NCI-H187 treated with DMSO at 0.1 percent for 48 hours (cell line): ENCODE results near the gene DAB2IP.
"Not testable (repeated sequence)": the region's sequence is repeated elsewhere in the genome, so short reads cannot be mapped to it uniquely, and the experiment has no call there.

Experiments used
- DNase-seq: peaks from one replicate; lab custom pipeline; 2025; lab: John Stamatoyannopoulos, UW

DAB2IP gene

DNA sequence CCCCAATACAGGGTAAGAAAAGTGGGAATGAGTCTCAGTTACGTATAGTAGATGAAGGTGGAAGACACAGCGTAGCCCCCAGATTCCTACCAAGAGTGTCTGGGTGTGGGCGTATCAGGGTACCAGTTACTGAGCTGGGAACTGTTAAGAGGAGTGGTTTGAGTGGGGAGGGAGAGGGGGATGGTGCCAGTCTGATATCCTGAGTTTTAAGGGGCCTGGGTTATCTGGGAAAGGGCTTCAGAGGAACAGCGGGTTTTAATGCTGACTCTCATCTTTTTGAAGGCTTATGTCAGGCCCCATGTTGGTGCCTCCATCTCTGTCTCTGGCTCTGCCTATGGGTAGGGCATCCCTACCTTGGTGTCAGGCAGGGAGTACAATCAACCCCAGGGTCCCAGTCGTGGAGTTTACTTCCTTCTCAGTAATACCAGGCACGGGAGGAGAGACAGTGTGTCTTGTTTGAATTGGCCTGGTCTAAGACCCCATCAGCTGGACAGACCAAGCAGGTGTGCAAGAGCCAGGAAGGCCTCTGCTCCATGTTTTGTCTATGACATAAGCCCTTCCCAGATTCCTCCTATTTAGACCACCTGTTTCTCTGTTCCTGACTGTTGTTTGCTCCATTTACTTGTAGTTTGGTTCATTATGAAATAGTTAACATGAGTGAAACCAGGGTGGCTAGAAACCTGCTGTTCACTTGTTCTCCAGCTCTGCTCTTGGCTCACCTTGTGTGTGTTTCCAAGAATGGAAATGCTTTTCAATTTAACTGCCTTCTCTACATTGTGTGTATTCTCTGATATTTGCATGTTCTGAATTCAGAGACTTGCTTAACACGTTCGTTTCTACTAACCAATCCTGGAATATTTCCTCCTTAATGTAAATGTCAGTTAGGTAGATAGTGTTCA is 125.6 kb downstream of the DAB2IP start:
- no peak for DNase-seq

DNA sequence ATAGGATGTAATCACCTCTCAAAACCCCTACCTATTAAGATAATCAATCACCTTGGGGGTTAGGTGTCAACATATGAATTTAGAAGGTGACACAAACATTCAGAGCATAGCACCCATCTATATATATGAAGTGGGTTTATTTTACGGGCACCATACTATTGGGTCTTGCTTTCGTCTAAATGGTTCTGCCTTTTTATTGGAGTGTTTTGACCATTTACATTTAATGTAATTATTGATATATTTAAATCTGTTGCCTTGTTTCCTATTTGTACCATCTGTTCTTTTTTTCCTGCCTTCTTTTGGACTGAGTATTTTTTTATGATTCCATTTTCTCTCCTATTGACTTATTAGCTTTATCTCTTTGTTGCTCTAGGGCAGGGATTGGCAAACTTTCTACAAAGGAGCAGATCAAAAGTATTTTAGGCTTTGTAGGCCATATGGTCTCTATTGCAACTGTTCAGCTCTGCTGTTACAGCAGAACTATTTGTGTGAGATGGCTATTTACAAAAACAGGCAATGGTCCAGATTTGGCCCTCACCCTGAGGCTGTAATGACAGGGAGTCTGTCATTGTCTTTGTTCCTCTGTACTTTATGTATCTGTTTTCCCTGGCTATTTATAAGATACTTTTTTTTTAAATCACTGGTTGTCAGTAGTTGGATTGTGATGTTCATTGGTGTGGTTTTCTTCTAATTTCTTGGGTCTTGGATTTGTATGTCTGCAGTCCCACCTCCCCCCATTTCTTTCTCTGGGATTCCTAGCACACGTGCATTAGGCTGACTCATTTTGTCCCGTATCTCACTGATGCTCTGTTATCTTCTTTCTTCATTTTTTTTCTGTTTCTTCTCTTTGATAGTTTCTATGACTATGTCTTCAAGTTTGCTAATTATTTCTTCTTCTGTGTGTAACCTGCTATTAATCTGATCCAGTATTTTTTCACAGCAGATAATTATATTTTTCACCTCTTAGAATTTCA is 127.1 kb downstream of the DAB2IP start:
- DNase-seq: no peak

DNA sequence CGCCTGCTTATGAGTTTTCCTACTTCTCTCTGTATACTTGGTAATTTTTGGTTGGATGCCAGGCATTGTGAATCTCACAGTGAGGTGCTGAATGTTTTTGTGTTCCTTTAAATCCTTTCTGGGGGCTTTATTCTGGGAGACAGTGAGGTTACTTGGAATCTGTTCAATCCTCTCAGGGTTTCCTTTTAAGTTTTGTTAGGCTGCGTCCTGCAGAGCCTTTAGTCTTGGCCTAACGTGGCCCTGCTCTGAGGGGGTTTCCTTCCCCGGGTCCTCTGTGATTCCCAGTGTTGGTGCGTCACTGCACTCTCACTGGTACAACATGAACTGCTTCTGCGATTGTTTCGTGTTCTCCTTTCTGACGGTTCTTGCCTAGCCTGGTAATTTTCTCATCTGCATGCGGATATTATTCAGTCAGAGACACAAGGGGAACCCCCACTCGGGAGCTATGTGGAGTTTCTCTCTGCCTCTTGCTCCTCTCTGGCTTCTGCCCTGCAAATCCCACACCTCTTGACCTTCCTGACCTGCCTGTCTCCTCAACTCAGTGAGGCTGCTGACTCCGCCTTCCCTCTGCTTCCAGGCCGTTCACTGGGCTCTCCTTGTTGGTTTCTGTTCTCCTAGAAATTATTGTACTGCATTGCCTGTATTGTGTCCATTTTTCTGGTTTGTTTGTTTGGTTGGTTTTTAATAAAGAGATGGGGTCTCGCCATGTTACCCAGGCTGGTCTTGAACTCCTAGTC is 128.1 kb downstream of the DAB2IP start:
- DNase-seq: no peak

DNA sequence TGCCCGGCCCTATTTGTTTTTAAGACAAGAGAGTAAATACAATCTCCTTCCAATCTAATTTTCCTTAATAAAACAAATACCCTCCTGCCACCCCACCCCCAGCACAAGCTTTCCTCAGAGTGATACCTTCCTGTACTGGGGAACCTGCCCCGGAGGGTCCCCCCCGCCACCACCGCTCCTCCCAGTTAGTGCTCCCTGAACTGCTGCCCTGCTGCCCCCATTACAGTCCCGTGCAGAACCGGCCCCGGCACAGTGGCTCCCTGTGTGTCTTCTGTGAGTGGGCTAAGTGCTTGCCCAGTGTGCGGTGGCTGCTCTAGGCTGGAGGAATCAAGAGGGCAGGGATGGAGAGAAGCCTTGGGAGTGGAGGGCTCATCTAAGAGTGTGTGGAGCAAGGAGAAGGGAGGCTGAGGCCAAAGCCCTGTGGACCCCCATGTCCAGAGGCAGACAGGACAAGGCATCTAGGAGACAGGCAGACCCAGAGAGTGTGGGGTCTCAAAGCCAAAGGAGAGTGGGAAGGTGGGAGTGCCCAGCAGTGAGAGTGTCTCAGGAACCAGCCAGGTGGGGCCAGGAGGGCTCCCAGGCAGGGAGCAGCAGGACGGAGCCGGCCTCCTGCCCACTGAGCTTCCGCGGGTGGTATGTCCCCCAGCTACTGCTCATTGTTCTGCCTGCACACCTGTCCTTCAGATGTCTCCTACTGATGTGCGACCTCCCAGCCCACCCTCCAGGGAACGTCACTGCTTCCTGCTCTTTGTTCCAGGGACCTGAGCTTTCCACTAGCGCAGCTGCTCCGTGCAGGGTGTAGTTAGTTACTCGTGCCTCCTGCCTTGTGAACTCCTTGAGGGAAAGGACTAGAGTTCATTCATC is 129.0 kb downstream of the DAB2IP start:
- DNase-seq: no peak

DNA sequence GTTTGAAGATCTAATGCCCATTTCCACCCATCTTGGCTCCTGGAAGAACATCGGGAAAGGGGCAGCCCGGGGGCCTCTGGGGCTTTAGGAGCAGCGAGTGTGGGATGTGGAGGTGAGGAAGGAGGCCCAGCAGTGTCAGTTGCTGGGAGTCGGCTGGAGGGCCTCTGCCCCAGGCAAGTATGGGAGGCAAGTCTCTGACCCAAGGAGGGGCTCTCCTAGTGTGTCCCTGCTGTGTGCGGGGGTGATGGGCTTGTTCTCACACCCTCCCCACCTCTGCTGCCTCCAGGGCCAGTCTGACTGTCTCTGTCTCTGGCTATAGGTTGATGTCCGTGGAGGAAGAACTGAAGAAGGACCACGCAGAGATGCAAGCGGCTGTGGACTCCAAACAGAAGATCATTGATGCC is 129.7 kb downstream of the DAB2IP start:
- no peak for DNase-seq

DNA sequence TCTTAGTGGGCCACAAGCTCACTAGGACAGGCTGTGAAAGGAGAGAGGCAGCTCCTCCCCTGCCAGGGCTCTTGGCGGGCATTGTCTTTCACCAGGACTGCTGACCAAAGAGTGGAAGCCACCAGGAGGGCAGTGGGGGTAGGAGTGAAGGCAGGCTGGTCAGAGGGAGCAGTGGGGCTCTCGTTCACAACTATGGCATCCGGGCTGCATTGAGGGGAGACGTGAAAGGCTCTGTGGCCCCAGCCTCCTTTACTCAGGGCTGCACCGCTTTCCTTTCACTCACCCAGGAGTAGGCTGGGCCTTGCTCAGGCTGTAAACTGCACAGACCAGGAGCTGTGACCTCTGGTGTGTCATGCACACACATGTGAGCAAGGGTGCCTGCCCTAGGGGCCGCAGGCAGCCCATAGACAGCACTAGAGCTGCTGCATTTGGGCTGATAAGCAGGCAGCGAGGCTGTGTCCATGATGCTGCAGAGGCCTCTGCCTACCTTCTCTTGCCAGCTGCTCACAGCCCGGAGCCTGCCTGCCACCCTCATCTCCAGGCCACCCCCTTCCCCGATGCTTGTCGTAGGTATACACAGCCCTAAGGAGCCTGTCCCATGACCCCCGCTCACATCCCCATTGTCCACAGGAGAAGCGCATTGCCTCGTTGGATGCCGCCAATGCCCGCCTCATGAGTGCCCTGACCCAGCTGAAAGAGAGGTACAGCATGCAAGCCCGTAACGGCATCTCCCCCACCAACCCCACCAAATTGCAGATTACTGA is 130.4 kb downstream of the DAB2IP start:
- no peak for DNase-seq

DNA sequence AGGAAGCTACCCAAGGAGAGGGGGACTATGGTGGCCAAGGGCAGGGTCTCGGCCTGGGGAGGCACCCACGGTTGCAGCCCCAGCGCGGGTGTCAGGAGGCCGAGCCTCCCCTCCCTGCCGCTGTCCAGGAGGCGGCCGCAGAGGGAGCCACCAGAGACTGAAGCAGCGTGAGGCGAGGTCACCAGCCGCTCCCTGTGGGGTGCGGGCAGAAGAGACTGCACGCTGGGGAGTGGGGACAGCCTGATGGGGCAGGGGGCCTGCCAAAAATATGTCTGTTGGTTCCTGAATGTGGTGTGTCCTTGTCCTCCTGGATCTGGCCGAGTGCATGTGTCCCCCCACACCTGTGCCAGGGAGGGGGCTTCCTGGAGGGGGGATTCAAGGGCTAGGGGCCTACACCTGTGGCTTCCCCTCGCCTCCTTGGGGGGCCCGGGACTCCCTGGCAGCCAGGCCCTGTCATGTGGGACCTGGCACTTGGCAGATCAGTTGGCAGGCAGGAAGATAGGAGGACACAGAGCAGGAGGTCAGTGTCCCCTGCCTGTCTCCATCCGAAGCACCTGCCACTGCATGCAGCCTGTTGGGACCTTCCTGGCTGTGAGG is 131.2 kb downstream of the DAB2IP start:
- no peak for DNase-seq

DNA sequence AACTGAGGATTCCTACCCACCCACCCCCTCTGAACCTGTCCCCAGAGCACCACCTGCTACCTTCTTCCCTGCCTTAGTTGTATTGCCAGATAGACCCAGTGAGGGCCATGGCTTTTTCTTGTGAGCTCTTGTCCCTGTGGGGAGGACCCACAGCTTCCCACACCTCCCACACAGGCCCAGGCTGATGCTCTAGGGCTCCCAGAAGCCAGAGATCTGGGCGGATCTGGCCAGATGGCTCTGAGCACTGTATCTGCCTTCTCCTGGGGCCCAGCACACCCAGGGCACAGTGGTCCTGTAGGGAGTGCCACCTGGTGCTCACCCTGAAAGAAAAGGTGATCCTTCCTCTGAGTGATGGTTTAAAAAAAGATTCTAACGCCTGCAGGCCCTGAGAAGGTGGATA is 131.7 kb downstream of the DAB2IP start:
- DNase-seq: no peak

DNA sequence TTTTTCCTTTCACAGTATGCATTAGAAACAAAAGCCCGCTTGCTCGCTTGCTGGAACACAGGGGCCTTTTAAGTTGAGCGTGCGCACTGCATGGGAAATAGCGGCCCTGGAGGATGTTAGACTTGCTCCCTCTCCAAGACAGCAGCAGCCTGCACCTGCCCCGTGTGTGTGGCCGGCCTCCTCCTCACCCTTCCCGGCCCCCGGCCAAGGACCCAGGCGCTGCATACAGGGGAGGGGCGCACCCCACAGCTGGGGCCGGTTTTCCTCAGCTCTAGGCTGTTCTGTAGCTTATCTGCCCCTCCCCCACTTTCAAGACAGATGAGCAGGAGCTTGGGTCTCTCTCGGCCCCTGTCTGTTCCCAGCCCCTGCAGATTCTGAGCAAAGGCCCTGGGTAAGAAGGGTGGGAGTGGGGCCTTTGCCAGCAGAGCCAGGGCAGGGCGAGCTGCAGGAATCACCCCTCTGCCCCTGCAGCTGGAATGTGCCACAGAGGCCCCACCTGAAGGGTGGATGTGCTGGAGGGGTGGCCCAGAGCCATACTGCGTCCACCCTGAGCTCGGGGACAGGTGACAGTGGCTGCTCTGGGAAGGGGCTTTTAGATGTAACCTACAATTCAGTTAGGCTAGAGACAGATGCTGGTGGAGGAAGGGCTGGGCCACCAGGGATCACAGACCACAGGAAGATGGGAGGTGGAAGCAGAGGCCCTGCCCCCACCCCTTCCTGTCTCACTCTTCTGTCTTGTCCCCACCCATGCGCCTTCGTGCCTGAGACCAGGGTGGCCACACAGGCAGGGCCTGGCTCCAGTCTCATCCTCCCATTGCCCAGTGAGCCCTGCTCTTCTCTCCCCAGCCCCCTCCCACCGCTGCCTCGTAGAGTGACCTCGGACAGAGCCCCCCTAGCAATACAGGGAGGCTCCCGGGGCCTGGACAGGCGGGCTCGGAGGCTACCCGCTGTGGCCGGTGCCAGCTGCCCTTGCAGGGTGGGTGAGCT is 132.4 kb downstream of the DAB2IP start:
- no peak for DNase-seq

DNA sequence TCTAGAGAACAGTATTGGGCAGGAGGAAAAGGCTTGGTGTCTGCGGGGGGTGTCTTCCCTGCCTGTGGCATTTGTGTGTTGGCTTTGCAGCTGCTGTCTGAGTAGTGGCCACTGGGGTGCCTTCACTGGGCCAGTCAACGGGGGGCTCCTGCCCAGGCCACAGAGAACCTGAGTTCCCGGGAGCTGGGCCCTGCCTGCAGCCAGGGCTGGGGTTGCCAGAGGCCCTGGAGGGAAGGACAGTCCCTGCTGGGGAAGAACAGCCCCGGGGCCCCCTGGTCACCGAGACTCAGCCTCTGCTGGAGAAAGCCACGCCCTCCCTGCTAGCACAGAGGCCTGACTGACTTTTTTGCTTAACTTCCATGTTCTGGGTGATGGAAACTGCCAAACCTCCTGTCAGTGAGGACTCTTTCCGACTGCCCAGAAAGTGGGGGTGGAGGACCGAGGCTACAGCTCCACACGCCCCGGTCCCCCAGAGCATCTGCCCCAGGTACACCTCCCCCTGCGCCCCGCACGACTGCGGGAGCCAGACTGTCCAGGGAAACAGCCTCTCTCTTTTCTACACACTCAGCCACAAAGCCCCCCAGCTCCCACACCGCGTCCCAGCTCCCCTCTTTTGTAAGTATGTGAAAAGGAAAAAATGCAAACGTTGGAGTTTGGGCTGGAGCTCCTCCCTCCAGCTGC is 133.4 kb downstream of the DAB2IP start:
- no peak for DNase-seq

DNA sequence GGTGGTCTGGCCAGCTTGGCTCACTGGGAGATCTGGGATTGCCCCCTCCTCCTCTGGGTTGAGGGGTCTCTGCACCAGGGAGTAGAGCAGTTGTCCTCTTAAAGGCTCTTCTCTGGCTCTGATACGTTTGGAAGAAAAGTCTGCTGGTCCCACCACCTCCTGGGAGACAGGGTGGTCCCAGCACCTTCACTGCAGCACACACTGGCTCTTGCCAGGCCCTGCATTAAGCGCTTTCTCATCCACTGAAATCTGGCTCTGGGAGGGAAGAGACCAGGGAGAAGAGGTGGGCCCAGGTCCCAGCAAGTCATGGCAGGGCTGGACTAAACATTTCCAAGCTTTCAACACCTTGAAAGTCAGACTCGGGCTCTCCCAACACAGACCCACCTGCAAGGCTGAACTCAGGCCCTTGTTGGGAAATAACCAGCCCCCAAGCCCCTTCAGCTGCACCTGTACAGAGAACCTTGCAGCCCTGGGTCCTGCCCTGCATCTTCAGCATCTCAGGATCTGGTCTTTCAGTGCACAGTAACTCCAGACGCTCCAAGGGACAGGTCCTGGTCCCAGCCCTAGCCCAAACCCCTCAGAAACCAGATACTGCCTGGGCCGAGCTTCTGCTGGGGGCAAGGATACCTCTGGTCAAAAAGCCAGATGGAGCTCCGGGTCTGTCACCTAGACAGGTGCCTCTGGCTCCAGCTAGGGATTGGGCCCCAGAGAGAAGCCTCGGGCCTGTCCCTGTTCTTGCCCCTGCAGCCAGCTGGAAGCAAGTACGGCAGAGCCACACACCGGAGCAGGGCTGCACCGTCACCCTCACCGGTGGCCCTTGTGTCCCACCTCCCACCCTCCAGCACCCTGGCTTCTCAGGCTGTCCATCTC is 134.5 kb downstream of the DAB2IP start:
- no peak for DNase-seq

DNA sequence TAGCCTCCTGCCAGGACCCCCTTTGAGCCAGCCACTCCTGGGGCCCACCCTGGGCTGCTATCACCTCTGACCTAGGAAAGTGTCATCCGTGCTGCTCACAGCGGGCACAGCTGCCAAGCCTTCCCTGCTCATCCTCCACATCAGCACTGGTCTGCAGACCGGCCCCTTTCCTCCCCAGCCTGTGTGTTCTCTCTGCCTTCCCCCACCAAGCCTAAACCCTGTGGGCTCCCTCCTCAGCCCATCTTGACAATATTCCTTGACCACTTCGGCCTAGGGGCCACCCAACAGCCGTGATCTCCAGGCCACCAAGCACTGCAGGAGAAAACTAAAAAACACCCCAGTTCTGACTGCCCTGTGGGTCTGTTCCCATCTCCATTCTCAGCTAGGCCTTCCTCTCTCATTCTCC is 135.1 kb downstream of the DAB2IP start:
- no peak for DNase-seq

DNA sequence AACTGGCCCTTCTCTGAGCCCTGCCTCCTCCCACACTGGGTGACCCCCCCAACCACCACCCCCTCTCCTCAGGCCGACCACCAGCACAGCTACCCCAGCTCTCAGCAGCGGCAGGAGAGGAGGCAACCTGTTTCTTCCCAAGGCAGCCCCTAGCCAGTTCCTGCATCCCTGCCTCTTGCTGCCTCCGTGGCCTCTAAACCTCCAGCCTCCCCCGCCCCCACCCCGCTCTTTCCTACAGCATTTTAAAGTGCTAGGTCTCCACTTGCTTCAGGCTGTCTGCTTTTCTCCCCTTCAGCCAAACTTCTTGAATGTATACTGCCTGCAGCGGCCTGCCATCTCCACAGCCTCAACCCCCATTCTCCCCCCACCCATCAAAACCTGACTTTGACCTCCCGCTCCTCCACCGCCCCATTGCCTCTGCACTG is 135.6 kb downstream of the DAB2IP start:
- DNase-seq: no peak

DNA sequence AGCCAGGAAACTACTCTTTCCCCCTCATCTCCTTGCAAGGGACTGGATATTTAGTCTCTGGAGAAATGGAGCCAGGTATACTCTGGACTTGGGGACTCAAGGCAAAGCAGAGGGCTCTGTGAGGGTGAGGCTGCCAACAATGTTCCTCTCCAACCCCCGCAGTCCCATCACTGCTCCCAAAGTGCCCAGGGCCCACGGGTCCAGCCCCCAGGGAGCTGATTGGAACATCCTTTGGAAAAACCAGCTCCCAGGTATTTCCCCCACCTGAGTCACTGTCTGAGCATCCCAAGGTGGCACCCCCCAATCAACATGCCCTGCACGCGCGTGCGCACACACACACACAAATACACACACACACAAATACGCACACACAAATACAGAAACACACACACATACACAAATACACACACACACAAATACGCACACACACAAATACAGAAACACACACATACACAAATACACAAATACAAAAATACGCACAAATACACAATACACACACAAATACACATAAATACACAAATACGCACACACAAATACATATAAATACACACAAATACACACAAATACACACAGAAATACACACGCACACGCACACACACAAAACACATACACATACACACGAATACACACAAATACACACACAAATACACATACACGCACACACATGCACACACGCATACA is 137.4 kb downstream of the DAB2IP start:
- DNase-seq: no peak

DNA sequence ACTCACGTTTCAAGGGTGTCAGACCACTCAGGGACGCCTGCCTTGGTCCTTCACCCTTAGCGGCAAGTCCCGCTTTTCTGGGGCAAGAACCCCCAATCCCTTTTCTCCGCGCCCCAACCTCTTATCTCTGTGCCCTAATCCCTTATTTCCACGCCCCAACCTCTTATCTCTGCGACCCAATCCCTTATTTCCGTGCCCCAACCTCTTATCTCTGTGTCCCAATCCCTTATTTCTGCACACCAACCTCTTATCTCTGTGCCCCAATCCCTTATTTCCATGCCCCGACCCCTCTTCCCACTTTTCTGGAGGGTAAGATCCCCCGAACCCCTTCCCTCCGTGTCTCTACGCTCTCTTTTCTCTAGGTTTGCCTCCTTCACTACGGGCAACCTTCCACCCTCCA is 139.4 kb downstream of the DAB2IP start:
- no peak for DNase-seq

DNA sequence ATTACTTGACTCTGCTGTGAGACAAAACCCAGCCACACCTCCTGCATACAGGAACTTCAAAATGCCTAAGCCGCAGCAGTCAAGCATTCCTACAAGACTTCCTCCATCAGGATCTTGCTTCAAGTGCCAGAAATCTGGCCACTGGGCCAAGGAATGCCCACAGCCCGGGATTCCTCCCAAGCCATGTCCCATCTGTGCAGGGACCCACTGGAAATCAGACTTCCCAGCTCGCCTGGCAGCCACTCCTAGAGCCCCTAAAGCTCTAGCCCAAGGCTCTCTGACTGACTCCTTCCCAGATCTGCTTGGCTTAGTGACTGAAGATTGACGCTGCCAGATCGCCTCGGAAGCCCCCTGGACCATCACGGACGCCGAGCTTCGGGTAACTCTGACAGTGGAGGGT is 141.0 kb downstream of the DAB2IP start:
- DNase-seq: not testable (repeated sequence)

DNA sequence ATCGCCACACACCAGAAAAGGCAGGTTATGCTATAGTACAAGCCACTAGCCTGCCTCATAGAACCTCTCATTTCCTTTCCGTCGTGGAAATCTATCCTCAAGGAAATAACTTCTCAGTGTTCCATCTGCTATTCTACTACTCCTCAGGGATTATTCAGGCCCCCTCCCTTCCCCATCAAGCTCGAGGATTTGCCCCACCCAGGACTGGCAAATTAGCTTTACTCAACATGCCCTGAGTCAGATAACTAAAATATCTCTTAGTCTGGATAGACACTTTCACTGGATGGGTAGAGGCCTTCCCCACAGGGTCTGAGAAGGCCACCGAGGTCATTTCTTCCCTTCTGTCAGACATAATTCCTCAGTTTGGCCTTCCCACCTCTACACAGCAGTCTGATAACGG is 142.9 kb downstream of the DAB2IP start:
- DNase-seq: not testable (repeated sequence)
